Measurements from ENCODE around the gene KIF3A. TPM values are rescaled to one million over a fixed set of nuclear protein-coding genes. Genes with fewer than 3 reads are reported as not detected.

KIF3A gene
- total RNA-seq, 1 donor from 2014 or later = 27.6 TPM

GRCh38 chr5:132770476-132771159 lies 33.3 kb upstream of the KIF3A start:
- H3K27ac ChIP-seq = peak overlapping the region; percentile 15
- no peak overlapping the region for H3K4me3 ChIP-seq
- H3K4me1 Mint-ChIP-seq = peaks cover 43% of the 10 kb centered on the region
- H3K4me2 ChIP-seq = peak overlapping the region; percentile 2
- peaks cover 6% of the 10 kb centered on the region for H3K79me2 ChIP-seq (ENCODE audit: low read depth)
- H3K9ac ChIP-seq = no peak overlapping the region
- H3K36me3 Mint-ChIP-seq = peaks cover 2% of the 10 kb centered on the region
- no peak overlapping the region for H3K27ac Mint-ChIP-seq
- no peak for TF ChIP-seq EZH2 (IDR thresholded peaks at IDR 0.05)
- TF ChIP-seq EZH2phosphoT487 (IDR thresholded peaks at IDR 0.05) = no peak
- TF ChIP-seq CTCF (IDR thresholded peaks at IDR 0.05) = no peak
- no peak overlapping the region for H3K4me3 Mint-ChIP-seq
- H3K9me3 ChIP-seq (ENCODE audit: low read depth) = no peaks in the 10 kb centered on the region
- H3K9me3 Mint-ChIP-seq = no peaks in the 10 kb centered on the region
- peaks cover 4% of the 10 kb centered on the region for H3K27me3 Mint-ChIP-seq (ENCODE audit: insufficient read depth, low read depth)
- H3K4me1 ChIP-seq = peaks cover 23% of the 10 kb centered on the region
- peaks cover 15% of the 10 kb centered on the region for H3F3A ChIP-seq (ENCODE audit: low read depth)
- DNase-seq (ENCODE audit: low spot score) = peak; percentile 37
- H3K27me3 ChIP-seq = peaks cover 7% of the 10 kb centered on the region
- H2AFZ ChIP-seq (replicated peaks) = no peak overlapping the region
- no peaks in the 10 kb centered on the region for H3K36me3 ChIP-seq
- peaks cover 17% of the 10 kb centered on the region for H4K20me1 ChIP-seq (ENCODE audit: low read depth)

DNA sequence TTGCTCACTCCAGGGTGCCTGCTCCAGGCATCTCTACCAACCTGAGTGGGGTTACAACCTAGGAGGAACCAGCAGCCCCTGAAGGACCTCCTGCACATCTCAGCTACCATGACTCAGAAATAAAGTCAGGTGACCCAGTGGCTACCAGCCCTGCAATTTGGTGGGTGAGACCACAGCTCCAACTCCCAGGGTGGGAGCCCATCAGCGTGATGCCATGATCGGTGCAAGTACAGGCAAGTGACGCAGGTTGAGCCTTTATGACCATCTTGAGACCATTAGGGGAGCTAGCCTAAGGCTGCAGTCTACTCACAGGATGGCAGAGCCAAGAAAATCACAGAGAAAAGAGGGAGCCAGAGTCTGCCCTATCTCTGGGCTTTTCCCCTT lies 31.1 kb upstream of the KIF3A start:
- no peak overlapping the region for H2AFZ ChIP-seq (replicated peaks)
- no peak overlapping the region for H3K4me3 ChIP-seq
- H3K36me3 ChIP-seq = no peaks in the 10 kb centered on the region
- Mint-ChIP-seq H3K4me1 (peaks cover 24% of the 10 kb centered on the region), H3K9me3 (no peaks in the 10 kb centered on the region), H3K27me3 (ENCODE audit: insufficient read depth, low read depth) (peaks cover 2% of the 10 kb centered on the region), H3K4me3 (no peak overlapping the region), H3K36me3 (peaks cover 7% of the 10 kb centered on the region), H3K27ac (no peak overlapping the region)
- peaks cover 16% of the 10 kb centered on the region for H3K4me1 ChIP-seq
- no peak overlapping the region for H3K9ac ChIP-seq
- H4K20me1 ChIP-seq (ENCODE audit: low read depth) = peaks cover 8% of the 10 kb centered on the region
- H3K79me2 ChIP-seq (ENCODE audit: low read depth) = no peaks in the 10 kb centered on the region
- no peaks in the 10 kb centered on the region for H3K9me3 ChIP-seq (ENCODE audit: low read depth)
- TF ChIP-seq EZH2 (IDR thresholded peaks at IDR 0.05) (no peak), EZH2phosphoT487 (IDR thresholded peaks at IDR 0.05) (no peak), CTCF (IDR thresholded peaks at IDR 0.05) (no peak)
- DNase-seq (ENCODE audit: low spot score) = no peak
- no peak overlapping the region for H3K27ac ChIP-seq
- H3K4me2 ChIP-seq = no peak overlapping the region
- no peaks in the 10 kb centered on the region for H3K27me3 ChIP-seq
- H3F3A ChIP-seq (ENCODE audit: low read depth) = peaks cover 14% of the 10 kb centered on the region

DNA sequence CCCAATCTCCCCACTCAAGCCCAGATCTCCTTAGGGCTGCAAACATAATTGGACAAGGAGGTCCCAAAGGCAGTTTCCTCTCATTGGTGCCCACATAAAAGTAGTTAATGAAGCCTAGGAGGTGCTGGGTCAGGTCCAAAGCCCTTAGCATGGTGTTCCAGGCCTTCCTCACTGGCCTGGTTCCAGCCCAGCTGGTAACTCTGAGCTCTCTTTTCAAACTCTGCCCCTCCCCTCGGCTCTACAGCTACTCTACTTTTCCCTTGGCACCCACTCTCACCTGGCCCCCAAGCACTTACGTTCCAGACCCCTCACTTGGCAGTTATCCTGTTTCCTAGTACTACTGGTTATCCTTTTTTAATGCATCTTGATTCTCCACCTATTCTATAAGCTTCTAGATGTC lies 29.8 kb upstream of the KIF3A start:
- no peak overlapping the region for H3K27ac Mint-ChIP-seq
- Histone ChIP-seq H3K4me2 (no peak overlapping the region), H3K36me3 (no peaks in the 10 kb centered on the region), H2AFZ (replicated peaks) (no peak overlapping the region), H3K4me1 (peaks cover 16% of the 10 kb centered on the region), H3K79me2 (ENCODE audit: low read depth) (no peaks in the 10 kb centered on the region), H3K9ac (no peak overlapping the region), H3K9me3 (ENCODE audit: low read depth) (no peaks in the 10 kb centered on the region), H3K4me3 (no peak overlapping the region), H4K20me1 (ENCODE audit: low read depth) (peaks cover 8% of the 10 kb centered on the region), H3K27ac (no peak overlapping the region), H3F3A (ENCODE audit: low read depth) (peaks cover 14% of the 10 kb centered on the region), H3K27me3 (no peaks in the 10 kb centered on the region)
- peaks cover 4% of the 10 kb centered on the region for H3K27me3 Mint-ChIP-seq (ENCODE audit: insufficient read depth, low read depth)
- H3K36me3 Mint-ChIP-seq = peaks cover 9% of the 10 kb centered on the region
- no peak overlapping the region for H3K4me3 Mint-ChIP-seq
- H3K9me3 Mint-ChIP-seq = no peaks in the 10 kb centered on the region
- TF ChIP-seq CTCF (IDR thresholded peaks at IDR 0.05) (no peak), EZH2phosphoT487 (IDR thresholded peaks at IDR 0.05) (no peak), EZH2 (IDR thresholded peaks at IDR 0.05) (no peak)
- H3K4me1 Mint-ChIP-seq = peaks cover 13% of the 10 kb centered on the region
- no peak for DNase-seq (ENCODE audit: low spot score)
